Peyer's patch (tissue), 4 donors: ENCODE results near the gene FAM120A.

ENCODE experiments used
- CTCF ChIP-seq, 6 experiments: fragments of 450-650 bp in 4 of 6; fragments of 200-600 bp in 2 of 6; sonication (generic) in 1 of 6; IDR thresholded peaks; one replicate each; pipeline ENCODE4 v1.5.1; 2017 to 2019; ENCODE audit warnings: antibody characterized with exemption in 6 of 6, mild to moderate bottlenecking in 3 of 6, moderate library complexity in 1 of 6
- POLR2A ChIP-seq, 2 donors: fragments of 450-650 bp; IDR thresholded peaks; one replicate each; pipeline ENCODE4 v1.5.1; 2017; ENCODE audit warnings: antibody characterized with exemption in 2 of 2, mild to moderate bottlenecking in 2 of 2, moderate library complexity in 2 of 2

- TF ChIP-seq CTCF (IDR thresholded peaks at IDR 0.05), result no peak
- no peak for TF ChIP-seq POLR2A (IDR thresholded peaks at IDR 0.05)
Observed at GRCh38 chr9:93460689-93461413, 9.4 kb downstream of the FAM120A start.
